SK-N-MC (cell line): ENCODE data around the gene FOXO1.

ENCODE experiments used
- EZH2 ChIP-seq: fragments of 200-600 bp; sonication (generic); IDR thresholded peaks from one replicate; pipeline ENCODE4 v1.6.1; 2017; ENCODE audit warnings: antibody characterized with exemption
- FOXP2 ChIP-seq: optimal IDR thresholded peaks from 2 replicates; pipeline ENCODE3; 2011; ENCODE audit warnings: mild to moderate bottlenecking, moderate library complexity; ENCODE audit not compliant: insufficient read depth; ENCODE audit errors: extremely low read length, control extremely low read depth
- POLR2AphosphoS5 ChIP-seq: IDR thresholded peaks from 2 replicates; pipeline ENCODE4 v1.6.1; 2012; ENCODE audit warnings: mild to moderate bottlenecking, low read depth, low read length, borderline replicate concordance

- TF ChIP-seq POLR2AphosphoS5 (no peak), EZH2 (no peak), FOXP2 (no peak)
These were observed 79.4 kb downstream of the FOXO1 start for GRCh38 chr13:40586886-40587565.
